Islet precursor cell (in vitro differentiated cells): Measurements from ENCODE around the gene MPG.

Experiments
- DNase-seq: peaks from one replicate; pipeline ENCODE4 v3.0.0-alpha.2; 2018

MPG gene

DNA sequence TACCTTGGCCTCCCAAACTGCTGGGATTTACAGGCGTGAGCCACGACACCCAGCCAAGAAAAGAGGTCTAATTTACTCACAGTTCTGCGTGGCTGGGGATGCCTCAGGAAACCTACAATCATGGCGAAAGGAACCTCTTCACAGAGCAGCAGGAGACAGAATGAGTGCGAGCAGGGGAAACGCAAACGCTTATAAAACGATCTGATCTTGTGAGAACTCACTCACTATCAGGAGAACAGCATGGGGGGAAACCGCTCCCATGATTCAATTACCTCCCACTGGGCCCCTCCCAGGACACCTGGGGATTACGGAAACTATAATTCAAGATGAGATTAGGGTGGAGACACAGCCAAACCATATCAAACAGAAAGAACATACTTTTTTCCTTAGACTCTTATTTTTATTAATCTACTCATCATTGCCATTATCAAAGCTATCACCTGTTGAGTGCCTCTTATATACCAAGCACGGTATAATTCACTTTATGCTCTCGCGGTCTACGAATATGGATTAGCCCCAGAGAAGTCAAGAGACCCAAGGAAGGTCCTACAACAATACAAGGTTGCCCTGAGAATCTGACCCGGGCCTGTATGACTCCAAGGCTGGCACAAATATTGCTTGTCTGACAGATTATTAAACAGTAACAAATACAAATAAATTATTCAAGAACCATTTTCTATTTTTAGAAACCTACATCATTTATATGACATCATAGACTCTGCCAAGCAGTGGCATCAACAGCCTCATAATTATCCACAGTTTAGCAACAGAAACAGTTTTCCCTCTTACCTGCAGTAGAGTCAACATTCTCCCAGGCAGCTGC is 27.0 kb upstream of the MPG start:
- no peak for DNase-seq

DNA sequence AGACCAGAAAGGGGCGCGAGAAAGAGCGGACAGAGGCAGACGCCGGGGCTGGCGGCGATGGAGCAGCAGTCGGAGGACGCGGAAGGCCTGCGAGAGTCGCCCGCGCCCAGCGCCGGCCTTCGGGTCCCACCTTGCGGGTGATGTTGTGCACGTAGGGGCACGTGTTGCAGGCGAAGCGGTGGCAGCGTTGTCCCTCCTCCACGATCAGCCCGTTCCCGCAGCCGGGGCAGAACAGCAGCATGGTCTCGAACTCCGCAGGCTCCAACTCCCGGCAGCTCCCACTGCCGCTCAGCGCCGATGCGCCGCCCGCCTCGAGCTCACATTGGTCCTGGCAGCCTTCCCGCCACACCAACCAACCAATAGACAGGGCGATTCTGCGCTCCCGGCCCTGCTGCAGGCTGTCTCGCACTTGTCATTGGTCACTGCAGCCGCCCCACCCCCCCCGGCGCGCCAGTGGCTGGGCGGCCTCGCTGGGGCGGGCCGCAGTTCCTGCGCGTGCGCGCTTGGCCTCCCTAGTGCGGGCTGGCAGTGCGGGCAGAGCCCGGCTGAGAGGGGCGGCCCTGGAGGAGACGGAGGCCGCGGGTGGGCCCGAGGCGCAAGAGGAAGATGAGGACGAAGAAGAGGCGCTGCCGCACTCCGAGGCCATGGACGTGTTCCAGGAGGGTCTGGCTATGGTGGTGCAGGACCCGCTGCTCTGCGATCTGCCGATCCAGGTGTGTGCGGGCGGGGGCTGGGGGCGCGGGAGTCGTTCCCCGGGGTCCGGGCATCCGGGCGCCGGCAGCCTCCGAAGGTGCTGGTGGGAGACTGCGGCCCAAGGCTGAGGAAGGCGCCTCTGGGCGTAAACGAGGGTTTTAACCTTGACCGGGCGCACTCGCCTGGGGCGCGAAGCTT is 24.4 kb upstream of the MPG start, which contains the start of the genes POLR3K and SNRNP25:
POLR3K (minus strand) TSS at position 263 of the 891 bp plus-strand sequence; CDS start at position 241, 22 bp downstream.
SNRNP25 (plus strand) TSS at position 483 of the 891 bp plus-strand sequence; CDS start at position 672, 189 bp downstream.
- peak; percentile 100 for DNase-seq

DNA sequence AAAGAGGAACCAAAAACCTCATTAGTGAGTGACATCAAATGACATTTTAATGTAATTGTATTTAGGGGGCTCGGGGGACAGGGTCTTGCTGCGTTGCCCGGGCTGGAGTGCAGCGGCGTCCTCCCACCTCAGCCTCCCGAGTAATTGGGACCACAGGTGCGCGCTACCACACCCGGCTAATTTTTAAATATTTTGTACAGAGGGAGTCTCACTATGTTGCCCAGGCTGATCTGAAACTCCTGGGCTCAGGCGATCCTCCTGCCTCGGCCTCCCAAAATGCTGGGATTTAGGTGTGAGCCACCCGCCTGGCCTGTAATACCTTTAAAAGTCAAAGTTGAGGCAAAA is 23.8 kb upstream of the MPG start:
- no peak for DNase-seq

DNA sequence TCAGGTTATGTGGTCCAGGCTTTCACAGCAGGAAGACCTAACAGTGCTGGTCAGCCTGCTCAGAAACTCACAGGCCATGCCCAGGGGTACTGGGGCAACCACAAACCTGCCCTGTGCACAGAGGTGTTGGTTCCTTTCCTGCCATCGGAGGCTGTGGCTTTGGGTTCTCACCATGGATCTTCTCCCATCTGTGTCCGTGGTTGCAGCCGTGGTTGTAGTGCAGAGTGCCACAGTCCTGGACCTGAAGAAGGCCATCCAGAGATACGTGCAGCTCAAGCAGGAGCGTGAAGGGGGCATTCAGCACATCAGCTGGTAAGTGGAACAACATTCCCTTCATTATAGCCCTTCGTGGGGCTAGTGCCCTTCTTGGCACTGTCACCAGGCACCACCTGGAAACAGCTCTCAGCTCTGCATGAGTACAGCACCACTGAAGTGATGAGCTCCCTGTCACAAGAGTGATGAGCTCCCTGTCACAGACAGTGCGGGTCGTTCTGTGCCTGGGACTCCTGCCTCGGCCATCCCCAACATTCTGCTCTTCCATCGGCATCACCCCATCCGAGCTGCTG is 22.4 kb upstream of the MPG start:
- DNase-seq = no peak

DNA sequence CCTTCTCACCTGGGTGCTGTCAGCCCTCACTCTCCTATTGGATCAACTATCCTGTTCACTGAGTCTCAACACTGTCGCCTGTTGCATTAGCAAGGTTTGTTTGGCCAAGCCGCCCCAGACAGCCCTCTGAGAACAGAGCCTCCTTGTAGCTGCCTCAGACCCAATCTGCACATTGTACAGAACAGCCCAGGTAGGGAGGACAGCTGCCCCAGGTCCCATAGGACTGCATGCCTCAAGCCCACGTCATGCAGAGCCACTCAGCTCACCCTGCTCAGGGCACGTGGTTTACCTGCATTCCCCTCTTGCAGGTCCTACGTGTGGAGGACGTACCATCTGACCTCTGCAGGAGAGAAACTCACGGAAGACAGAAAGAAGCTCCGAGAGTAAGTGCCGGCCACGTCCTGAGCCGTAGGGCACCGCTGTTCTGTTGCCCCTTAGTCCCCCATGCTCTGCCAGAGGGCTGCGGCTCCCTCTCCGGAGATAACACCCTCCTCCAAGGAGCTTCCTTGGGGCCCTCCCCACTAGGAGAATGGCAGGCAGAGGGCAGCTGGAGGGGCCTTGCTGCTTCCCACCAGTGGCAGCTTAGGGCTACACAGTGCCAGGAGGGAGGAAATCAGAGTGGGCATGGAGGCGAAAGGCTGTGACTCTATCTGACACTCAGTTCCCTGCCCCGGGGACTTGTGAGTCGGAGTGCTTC is 21.6 kb upstream of the MPG start:
- DNase-seq = no peak

DNA sequence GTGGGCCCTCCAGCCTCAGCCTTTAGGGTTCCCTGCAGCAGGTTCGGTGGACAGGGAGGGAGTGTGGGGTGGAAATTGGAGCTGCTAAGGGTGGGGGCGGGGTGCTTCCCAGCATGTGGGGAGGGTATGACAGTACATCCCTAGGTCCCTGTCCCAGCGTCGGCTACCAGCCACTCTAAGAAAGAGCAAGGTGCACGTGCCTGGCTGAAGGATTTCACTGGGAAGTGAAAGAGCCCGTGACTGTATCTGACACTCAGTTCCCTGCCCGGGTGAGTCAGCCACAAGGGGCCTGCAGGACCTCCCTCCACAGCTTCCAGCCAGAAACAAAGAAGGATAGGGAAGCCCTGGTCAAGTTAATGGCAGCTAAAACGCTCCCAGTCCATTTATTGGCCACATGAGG is 20.3 kb upstream of the MPG start:
- no peak for DNase-seq

DNA sequence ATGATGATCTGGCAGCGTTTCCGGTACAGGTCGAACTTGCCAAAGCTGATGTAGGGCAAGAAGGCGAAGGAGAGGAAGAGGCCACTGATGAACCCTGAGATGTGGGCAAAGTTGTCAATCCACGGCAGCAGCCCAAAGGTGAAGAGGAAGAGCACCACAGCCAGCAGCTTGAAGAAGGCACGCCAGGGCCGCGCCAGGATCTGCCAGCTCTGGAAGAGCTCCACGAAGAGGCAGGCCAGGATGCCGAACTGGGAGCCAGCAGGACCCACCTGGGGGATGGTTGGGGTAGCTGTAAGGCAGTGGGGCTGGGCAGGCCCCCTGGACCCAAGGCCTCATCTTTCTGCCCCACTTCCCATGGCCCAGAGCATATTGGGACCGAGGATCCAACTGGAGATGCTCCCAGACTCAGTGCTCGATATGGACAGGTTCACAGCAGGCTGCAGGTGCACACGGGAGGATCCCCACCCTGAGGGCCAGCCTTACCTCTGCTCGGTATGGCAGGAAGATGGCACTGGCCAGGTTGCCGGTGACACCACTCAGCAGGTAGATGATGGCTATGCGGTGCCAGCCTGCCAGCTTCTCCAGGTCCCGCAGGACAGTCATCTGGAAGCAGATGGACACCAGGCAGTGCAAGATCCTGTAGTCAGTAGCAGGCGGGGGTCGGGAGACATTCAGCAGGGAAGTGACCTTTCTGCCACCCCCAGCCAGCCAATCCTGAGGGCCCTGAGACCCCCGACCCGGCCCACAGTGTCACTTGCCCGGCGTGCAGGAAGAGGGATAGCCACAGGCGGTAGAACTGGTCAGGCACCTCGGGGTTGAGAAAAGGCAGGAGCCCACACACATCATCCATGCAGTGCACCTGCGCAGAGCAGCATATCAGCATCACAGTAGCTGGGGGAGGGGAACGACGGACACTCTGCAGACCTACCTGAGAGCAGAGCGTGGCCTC is 19.3 kb upstream of the MPG start:
- no peak for DNase-seq

DNA sequence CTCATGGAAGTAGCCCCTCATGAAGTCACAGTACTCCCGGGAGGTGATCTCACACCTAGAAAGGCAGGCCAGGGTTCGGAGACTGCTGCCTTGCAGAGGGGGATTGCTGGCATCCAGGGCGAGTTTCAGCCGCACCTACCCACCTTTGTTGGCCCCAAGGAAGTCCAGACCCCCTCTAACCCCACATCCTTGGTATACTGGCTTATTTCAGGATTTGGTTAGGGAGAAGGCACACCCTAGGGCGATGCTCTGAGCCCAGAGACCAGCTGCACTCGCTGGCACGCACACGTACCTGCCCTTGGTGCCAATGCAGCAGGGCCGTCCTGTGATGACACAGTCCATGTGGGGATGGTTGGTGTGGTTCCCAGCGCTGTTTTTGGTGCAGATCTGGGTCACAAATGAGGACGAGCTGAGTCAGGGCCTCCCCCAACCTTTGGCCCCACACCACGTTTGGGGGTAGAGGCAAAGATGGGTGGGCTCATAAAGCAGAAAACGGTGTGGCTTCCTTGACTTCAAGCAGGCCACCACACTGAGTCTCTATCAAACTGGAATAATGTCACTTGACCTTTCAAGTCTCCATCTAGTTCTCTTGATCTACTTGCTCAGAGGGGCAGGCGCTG is 18.5 kb upstream of the MPG start:
- no peak for DNase-seq

DNA sequence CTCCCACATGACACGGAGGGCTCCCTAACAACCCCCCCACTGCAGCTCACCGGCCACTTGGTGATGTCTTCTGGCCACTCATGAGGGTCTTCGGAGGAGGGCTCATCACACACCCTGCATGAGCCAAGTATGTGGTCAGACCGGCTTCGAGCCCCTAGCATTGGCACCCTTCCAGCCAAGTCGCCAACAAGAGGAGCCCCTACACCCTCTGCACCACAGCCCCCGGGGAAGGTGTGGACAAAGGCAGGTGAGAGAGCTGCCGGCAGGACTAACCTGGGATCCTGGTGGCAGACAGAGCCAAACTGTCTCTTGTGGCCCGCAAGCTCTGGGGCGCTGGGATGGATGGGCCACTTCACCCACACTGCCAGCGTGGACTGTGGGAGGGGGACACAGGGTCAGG is 17.9 kb upstream of the MPG start:
- no peak for DNase-seq

DNA sequence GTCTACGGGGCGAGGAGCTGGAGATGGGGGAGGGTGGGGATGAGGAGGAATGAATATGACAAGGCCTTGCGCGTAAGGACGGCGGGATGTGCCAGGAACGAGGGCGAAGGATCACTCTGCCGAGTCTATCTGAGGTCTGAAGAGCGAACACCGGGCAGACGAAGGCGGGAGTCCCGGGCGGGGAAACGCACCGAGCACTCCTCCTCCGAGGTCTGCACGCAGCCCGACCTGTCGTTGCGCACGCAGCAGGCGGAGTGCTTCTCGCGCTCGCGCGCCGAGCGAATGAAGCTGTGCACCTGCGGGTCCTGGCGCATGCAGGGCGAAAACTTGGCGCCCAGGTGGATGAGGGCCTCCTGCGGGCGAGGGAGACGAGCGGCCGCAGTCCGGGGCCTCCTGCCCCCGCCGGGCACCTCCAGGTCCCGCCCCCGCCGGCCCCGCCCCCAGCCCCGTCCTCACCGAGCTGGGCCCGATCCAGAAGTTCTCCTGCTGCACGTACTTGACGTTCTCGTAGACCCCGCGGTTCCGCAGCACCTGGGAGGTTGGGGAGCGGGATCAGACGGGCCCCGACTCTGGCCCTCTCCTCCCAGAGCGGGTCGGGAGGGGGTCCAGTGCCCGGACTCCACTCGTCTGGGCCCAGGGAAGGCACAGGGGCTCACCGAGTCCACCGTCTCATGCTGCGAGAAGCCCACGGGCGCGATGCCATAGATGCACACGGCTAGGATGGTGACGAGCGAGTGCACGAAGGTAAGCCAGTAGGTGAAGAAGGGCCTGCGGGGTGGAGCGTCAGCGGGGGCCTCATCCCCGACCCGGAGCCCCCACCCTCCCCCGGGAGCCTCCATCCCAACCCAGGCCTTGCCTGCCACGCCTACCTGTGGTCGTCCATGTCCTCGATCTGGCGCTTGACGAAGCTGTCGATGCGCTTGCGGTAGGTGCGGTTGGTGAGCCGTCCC is 16.8 kb upstream of the MPG start:
- no peak for DNase-seq

DNA sequence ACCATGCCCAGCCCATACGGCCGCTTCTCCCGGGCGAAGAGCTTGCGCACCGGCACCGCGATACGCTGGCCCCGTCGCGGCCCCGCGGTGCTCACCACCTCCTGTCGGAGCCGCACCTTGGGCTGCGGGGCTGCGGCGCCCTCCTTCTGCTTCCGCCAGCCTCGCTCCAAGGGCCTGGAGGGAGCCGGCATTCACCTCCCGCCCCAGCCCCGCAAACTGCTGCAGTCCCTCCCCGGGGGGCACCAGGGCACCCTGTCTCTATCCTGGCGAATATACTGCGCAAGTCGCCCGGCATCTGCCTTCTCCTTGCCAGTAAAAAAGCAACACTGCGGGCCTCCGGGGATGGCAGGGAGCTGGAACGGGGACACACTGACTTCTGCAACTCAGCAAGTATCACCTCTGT is 16.1 kb upstream of the MPG start:
- DNase-seq = no peak

DNA sequence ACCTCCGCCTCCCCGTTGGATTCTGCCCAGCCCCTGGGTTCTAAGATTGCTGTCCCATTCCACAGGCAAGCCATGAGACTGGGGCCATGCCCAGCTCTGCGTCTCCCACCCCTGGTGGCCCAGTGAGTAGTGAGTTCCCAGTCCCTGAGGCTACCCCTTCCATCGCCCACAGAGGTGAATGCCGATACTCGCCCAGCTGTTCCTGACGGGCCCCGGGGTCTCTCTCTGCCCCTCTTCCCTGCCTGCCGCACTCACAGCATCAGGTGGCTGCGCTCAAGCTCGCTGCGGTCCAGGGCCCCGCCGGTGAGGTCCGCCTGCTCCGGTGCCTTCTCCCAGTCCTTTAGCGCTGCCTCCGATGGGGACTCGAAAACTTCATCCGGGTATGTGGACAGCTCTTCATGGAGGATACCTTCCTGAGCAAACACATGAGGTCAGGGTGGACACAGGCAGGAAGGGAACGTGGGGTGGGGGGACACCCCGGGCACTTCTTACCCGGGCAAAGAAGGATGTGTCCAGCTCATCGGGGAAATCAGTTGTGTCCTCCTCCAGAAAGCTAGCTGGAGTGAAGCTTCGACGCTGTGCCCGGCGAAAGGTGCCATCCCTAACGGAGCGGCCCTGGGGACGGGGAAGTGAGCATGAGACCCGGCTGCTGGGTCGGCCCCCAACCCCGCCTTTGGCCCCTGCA is 15.6 kb upstream of the MPG start:
- no peak for DNase-seq

DNA sequence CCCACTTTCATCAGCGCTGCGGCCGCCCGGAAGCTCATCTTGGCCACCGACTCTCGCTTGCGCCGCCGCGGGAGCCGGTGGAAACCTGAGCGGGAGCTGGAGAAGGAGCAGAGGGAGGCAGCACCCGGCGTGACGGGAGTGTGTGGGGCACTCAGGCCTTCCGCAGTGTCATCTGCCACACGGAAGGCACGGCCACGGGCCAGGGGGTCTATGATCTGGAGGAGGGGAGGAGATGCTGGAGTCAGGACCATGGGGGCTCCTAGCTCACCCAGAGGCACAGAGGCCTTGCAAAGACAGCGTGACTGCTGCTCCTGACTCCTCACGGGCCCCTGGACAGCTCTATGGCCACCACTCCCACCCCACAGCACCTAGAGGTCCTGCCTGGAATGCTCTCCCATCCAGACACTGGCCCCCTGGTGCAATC is 15.0 kb upstream of the MPG start:
- no peak for DNase-seq

DNA sequence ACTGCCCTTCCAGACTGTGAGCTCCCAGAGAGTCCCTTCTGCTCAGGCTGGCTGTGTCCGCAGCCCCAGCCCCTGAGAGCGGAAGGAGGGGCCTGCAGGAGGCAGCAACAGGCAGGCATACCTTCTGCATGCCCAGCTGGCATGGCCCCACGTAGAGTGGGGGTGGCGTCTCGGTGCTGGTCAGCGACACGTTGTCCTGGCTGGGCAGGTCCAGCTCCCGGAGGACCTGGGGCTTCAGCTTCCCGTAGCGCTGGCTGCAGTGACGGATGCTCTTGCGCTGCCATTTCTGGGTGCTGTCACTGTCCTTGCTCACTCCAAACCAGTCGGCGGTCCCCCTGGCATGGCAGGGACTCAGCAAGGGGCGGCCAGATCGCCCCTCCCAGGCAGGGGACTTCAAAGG is 14.6 kb upstream of the MPG start:
- DNase-seq = no peak

DNA sequence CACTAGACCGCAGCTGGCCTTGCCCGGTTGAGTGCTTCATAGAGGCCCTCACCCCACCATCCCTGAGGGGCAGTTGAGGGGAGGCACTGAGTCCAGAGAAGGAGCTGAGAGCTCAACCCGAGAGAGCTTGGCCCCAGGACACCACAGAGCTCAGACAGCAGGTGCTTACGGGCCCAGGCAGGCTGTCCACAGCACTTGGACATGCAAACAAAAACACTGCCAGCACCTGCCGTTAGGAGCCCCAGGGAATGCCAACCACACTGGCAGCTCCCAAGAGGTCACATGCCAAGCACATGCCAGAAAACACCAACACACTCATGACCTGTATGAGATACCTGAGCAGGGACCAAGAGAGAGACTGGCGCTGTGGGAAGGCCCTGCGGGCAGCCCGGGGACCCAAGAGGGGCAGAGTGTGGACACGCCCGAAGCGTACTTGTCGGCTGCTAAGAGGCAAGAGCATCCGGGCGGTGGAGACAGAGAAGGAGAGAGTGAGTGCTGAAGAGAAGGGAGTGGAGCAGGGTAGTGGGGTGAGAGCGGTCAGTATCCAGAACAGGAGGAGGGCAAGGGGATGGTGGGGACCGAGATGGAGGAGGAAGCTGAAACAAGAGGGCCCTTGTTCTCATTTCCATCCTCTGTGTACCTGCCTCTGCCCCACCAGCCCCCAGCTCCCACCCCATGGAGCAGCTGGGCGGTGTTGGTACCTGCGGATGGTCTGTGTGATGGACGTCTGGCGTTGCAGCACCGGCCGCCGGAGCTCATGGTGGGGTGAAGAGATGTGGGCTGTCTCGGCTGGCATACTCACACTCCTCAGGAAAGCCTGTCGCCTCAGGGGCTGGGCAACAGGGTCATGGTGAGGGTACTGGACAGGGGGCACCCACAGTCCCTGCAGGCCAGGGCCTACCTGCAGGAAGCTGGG is 13.8 kb upstream of the MPG start:
- DNase-seq = no peak

DNA sequence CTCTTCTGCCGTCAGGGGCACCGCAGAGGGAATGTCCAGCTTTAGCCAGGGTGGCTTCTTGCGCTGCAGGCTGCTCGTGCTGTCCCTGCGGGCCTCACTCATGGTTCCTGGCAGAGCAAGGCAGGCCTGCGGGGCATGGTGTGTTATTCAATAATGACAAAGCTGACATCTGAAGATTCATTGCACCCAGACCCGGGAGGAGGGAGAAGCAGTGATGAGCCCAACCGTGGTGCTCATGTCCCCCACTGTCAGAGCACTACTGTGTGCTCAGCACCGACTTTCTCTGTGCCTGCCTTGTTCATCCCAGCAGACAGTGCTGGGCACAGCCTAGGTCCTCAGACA is 13.1 kb upstream of the MPG start:
- DNase-seq = no peak

DNA sequence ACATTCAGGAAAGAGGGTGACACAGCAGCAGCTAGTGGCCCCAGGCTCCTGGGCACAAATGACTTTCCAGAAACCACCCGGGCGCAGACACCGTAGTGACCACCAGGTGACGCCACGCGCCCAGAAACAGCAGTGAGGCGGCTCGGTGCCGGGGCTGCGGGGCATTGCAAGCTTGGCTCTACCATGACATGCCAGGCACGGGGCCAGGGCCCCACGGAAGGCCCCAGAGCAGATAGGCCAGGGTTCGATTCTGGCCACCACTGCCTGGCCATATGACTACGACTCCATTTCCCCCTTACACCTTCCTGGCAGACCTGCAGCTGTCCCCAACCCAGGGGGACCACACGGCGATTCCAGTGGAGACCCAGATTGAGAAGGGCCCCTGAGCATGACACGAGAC is 12.3 kb upstream of the MPG start:
- peak; percentile 89 for DNase-seq
